ENCODE measurements around the gene ADCY4. TPM values are rescaled to one million over a fixed set of nuclear protein-coding genes. Genes with fewer than 3 reads are reported as not detected.
A peak's percentile ranks its signal among the peaks of the same experiment; 100 is the strongest.
"Not testable (repeated sequence)": the region's sequence is repeated elsewhere in the genome, so short reads cannot be mapped to it uniquely, and the experiment has no call there.

ADCY4 gene
- total and polyA plus RNA-seq, 2 of the 13 experiments (the other 11 are each of a cell fraction or from before 2014, with no cell fraction given), result 0.03 TPM; not detected in 1

GRCh38 chr14:24372701-24373416 lies 38.0 kb upstream of the ADCY4 start (continued):
- TF ChIP-seq KDM2A (CRISPR knock-in tag; IDR thresholded peaks at IDR 0.05; ENCODE audit: borderline replicate concordance, low read depth), result 0 out of 2 replicates have a peak, but pooled peaks have one; percentile 14

DNA sequence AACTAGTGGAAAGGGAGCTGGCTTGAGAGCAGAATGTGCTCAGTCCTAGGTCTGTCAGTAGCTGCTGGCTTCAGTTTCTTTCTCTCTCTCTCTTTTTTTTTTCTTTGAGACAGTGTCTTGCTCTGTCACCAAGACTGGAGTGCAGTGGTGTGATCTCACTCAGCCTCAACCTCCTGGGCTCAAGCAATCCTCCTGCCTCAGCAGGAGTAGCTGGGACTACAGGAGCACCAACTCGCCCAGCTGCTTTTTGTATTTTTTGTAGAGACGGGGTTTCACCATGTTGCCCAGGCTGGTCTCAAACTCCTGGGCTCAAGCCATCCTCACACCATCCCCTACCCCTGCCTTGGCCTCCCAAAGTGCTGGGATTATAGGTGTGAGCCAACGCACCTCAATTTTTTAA lies 36.7 kb upstream of the ADCY4 start:
- POLR2A ChIA-PET, result interaction anchor here (1.0 to 3.7 kb wide), 4 partner anchors 27 to 70 kb away, joined by 3 to 19 read pairs (median 10); partner anchors contain the start of genes CBLN3, KHNYN and NYNRIN
- intact Hi-C loops (cut with micrococcal nuclease; ENCODE audit: unreplicated experiment), result loop anchor here (2.0 kb wide), 1 partner anchor 35 kb away; no protein-coding TSS in a partner anchor
- TF ChIP-seq ZNF530 (CRISPR knock-in tag; IDR thresholded peaks at IDR 0.05; ENCODE audit: low read depth) (0 out of 2 replicates have a peak, but pooled peaks have one; percentile 15), IRX3 (CRISPR knock-in tag; IDR thresholded peaks at IDR 0.05; ENCODE audit: borderline replicate concordance, low read depth) (0 out of 2 replicates have a peak, but pooled peaks have one; percentile 16)

DNA sequence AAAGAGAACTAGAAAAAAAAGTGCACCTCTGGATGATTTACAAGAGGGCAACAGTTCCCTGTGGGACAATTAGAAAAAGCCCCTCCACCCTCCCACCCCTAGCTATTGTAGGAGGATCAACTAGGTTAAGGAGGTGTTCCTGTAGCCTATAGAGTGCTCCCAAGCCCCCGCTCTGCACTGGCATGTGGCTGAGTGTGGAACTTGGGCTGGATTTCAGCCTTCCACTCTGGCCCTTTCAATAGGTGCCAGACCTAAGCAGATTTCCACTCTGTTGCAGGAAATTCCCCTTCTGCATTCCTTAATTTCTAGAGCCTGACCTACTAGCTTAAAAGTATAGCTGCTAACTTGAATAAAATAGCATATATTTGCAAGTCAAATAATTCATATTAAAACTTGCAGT lies 35.9 kb upstream of the ADCY4 start:
- no peaks in the 10 kb centered on the region for H4K20me1 ChIP-seq (ENCODE audit: insufficient read depth, low read length)
- H3K4me3 ChIP-seq (replicated peaks in 1 of 3; ENCODE audit: insufficient read depth in 1 of 3, low read depth in 2 of 3, low read length in 3 of 3), result no peak overlapping the region
- intact Hi-C loops (cut with micrococcal nuclease; ENCODE audit: unreplicated experiment) (loop anchor here (2.0 kb wide), 1 partner anchor 36 kb away; no protein-coding TSS in a partner anchor), in situ Hi-C loops (cut with HindIII; ENCODE audit: extremely low pct_ligation_motif_present, low pct_unique_long_range_greater_than_20kb) (no loop called here)
- WGBS (ENCODE audit: low lambda C conversion rate), result 18% methylated on average over 1 of the region's 1 CpG
- no peak for DNase-seq (ENCODE audit: low spot score)
- H3K4me2 ChIP-seq (ENCODE audit: low read depth, low read length), result no peak overlapping the region
- POLR2A ChIA-PET, result interaction anchor here (1.0 to 3.7 kb wide), 4 partner anchors 28 to 71 kb away, joined by 3 to 19 read pairs (median 10); partner anchors contain the start of genes CBLN3, KHNYN and NYNRIN
- no TSS peak for BruUV-seq (replicated peaks)
- ATAC-seq, result no peak
- no peak overlapping the region for H3K9ac ChIP-seq (ENCODE audit: insufficient read depth, low read depth, low read length)
- no peaks in the 10 kb centered on the region for H3K36me3 ChIP-seq (replicated peaks in 1 of 2; ENCODE audit: control insufficient read depth in 1 of 2, insufficient read depth in 2 of 2, low read length in 2 of 2)
- no peaks in the 10 kb centered on the region for H3K79me2 ChIP-seq (ENCODE audit: insufficient read depth, low read length)
- H3K4me1 ChIP-seq (ENCODE audit: insufficient read depth, low read length), result peaks cover 24% of the 10 kb centered on the region
- no peak overlapping the region for H3K27ac ChIP-seq (ENCODE audit: extremely low read length, insufficient read depth, low read length)
- no peak overlapping the region for H2AFZ ChIP-seq (ENCODE audit: low read length)
- no peak for FAIRE-seq
- CTCF ChIA-PET (ENCODE audit: low intra/inter-chr PET ratio, low total read pairs), result interaction anchor here (1.0 kb wide), 1 partner anchor 66 kb away, joined by 3 read pairs; no protein-coding TSS in a partner anchor
- H3K9me3 ChIP-seq (ENCODE audit: low read length), result no peaks in the 10 kb centered on the region
- H3K27me3 ChIP-seq (ENCODE audit: control insufficient read depth in 1 of 2, insufficient read depth in 2 of 2, low read length in 2 of 2), result peaks cover 23 to 60% of the 10 kb centered on the region in 2 experiments
- TF ChIP-seq NFYB (CRISPR knock-in tag; IDR thresholded peaks at IDR 0.05) (no peak), BORCS8-MEF2B (CRISPR knock-in tag; IDR thresholded peaks at IDR 0.05) (no peak), HBP1 (CRISPR knock-in tag; IDR thresholded peaks at IDR 0.05; ENCODE audit: low read depth) (no peak), ZNF766 (CRISPR knock-in tag; IDR thresholded peaks at IDR 0.05; ENCODE audit: borderline replicate concordance) (no peak), BCL3 (CRISPR knock-in tag; IDR thresholded peaks at IDR 0.05) (no peak), CCDC6 (CRISPR knock-in tag; IDR thresholded peaks at IDR 0.05) (no peak), KLF13 (CRISPR knock-in tag; IDR thresholded peaks at IDR 0.05) (no peak), SMAD1 (CRISPR knock-in tag; IDR thresholded peaks at IDR 0.05; ENCODE audit: borderline replicate concordance, low read depth) (no peak), TGIF2 (CRISPR knock-in tag; IDR thresholded peaks at IDR 0.05) (no peak), PRMT3 (CRISPR knock-in tag; IDR thresholded peaks at IDR 0.05; ENCODE audit: borderline replicate concordance, low read depth) (no peak)

More for the DNA sequence above, 36.7 kb upstream of the ADCY4 start:
- ATAC-seq; H3K79me2 ChIP-seq (ENCODE audit: insufficient read depth, low read length); FAIRE-seq; H4K20me1 ChIP-seq (ENCODE audit: insufficient read depth, low read length); H3K27ac ChIP-seq (ENCODE audit: extremely low read length, insufficient read depth, low read length); H3K36me3 ChIP-seq (replicated peaks in 1 of 2; ENCODE audit: control insufficient read depth in 1 of 2, insufficient read depth in 2 of 2, low read length in 2 of 2); H3K4me2 ChIP-seq (ENCODE audit: low read depth, low read length); in situ Hi-C loops (cut with HindIII; ENCODE audit: extremely low pct_ligation_motif_present, low pct_unique_long_range_greater_than_20kb); DNase-seq (ENCODE audit: low spot score); H3K9me3 ChIP-seq (ENCODE audit: low read length); H3K9ac ChIP-seq (ENCODE audit: insufficient read depth, low read depth, low read length); H2AFZ ChIP-seq (ENCODE audit: low read length); H3K4me3 ChIP-seq (replicated peaks in 1 of 3; ENCODE audit: insufficient read depth in 1 of 3, low read depth in 2 of 3, low read length in 3 of 3); BruUV-seq (replicated peaks); CTCF ChIA-PET (ENCODE audit: low intra/inter-chr PET ratio, low total read pairs): not testable (repeated sequence)
- H3K4me1 ChIP-seq (ENCODE audit: insufficient read depth, low read length), result peaks cover 18% of the 10 kb centered on the region
- 30% methylated on average over 3 of the region's 3 CpGs for WGBS (ENCODE audit: low lambda C conversion rate)
- H3K27me3 ChIP-seq (ENCODE audit: control insufficient read depth in 1 of 2, insufficient read depth in 2 of 2, low read length in 2 of 2), result peaks cover 22 to 56% of the 10 kb centered on the region in 2 experiments

Data from HepG2 (cell line).